OCI-LY7 (cell line): ENCODE data around the gene SHISAL2A. TPM values are rescaled to one million over a fixed set of nuclear protein-coding genes. Genes with fewer than 3 reads are reported as not detected.

Source experiments
- BruUV-seq: library from RNA; stranded (reverse); fragments of 400-500 nt; replicated peaks from 2 replicates; lab custom pipeline; 2021; lab: Mats Ljungman, UMichigan
- CTCF ChIA-PET: fragments of 300-600 bp; sonication (Branson Sonifier 250); formaldehyde crosslinking; loops from one replicate; lab custom pipeline; 2022; ENCODE audit warnings: antibody characterized with exemption; ENCODE audit not compliant: unreplicated experiment; lab: Charles Lee
- POLR2A ChIA-PET: fragments of 300-600 bp; sonication (Branson Sonifier 250); formaldehyde crosslinking; loops from one replicate; lab custom pipeline; 2022; ENCODE audit warnings: antibody characterized with exemption; lab: Charles Lee
- DNase-seq: peaks from one replicate; pipeline ENCODE4 v3.0.0-alpha.2; 2015; ENCODE audit warnings: low spot score
- H2AFZ ChIP-seq: fragments of 200-600 bp; sonication (generic), shearing (Covaris generic); 2 replicates; pipeline ENCODE4 v1.6.1; 2014; ENCODE audit warnings: mild to moderate bottlenecking, antibody characterized with exemption, low read length, moderate library complexity
- H3K27ac ChIP-seq: fragments of 200-600 bp; sonication (generic); 2 replicates; pipeline ENCODE4 v1.5.1; 2014; ENCODE audit warnings: mixed run types, low read depth, mild to moderate bottlenecking, moderate library complexity, low read length, inconsistent platforms; ENCODE audit not compliant: poor library complexity, severe bottlenecking
- H3K36me3 ChIP-seq: fragments of 200-600 bp; sonication (generic); 2 replicates; pipeline ENCODE4 v1.6.1; 2014; ENCODE audit warnings: mild to moderate bottlenecking, antibody characterized with exemption, low read length, moderate library complexity, mixed read lengths; ENCODE audit not compliant: insufficient read depth
- H3K4me1 ChIP-seq: fragments of 200-600 bp; sonication (generic); 2 replicates; pipeline ENCODE4 v1.5.1; 2014; ENCODE audit warnings: mild to moderate bottlenecking, low read length; ENCODE audit not compliant: insufficient read depth, poor library complexity, severe bottlenecking
- H3K4me2 ChIP-seq: fragments of 200-600 bp; sonication (generic); 2 replicates; pipeline ENCODE4 v1.6.1; 2014; ENCODE audit warnings: mild to moderate bottlenecking, low read length
- H3K4me3 ChIP-seq: fragments of 200-600 bp; sonication (generic); 2 replicates; pipeline ENCODE4 v1.5.1; 2014; ENCODE audit warnings: mild to moderate bottlenecking, low read depth, low read length; ENCODE audit not compliant: poor library complexity, severe bottlenecking
- H3K79me2 ChIP-seq: fragments of 200-600 bp; sonication (generic); 2 replicates; pipeline ENCODE4 v1.6.1; 2016; ENCODE audit warnings: low read depth, mild to moderate bottlenecking, low read length, moderate library complexity, mixed read lengths; ENCODE audit not compliant: insufficient read depth
- H3K9me2 ChIP-seq: fragments of 200-600 bp; sonication (generic); 2 replicates; pipeline ENCODE4 v1.6.1; 2016; ENCODE audit warnings: mild to moderate bottlenecking, low read length, mixed read lengths; ENCODE audit not compliant: insufficient read depth
- H3K9me3 ChIP-seq: fragments of 200-600 bp; sonication (generic); 2 replicates; pipeline ENCODE4 v1.6.1; 2014; ENCODE audit warnings: mild to moderate bottlenecking, mixed run types, low read length, mixed read lengths
- H4K20me1 ChIP-seq: fragments of 200-600 bp; sonication (generic); 2 replicates; pipeline ENCODE4 v1.6.1; 2014; ENCODE audit warnings: mild to moderate bottlenecking, antibody characterized with exemption, low read length, moderate library complexity, mixed read lengths; ENCODE audit not compliant: insufficient read depth
- EZH2phosphoT487 ChIP-seq: fragments of 200-600 bp; sonication (generic); IDR thresholded peaks from 2 replicates; pipeline ENCODE4 v1.6.1; 2018; ENCODE audit warnings: low read depth, borderline replicate concordance, mild to moderate bottlenecking, mixed run types, antibody characterized with exemption, low read length, moderate library complexity, mixed read lengths
- intact Hi-C: fragments of 100-400 bp; cut with micrococcal nuclease; formaldehyde crosslinking; loops from one replicate; pipeline ENCODE4 v1.10.0; 2022; ENCODE audit not compliant: unreplicated experiment
- total RNA-seq, 2 experiments: library from RNA; depleted of rRNA in 1 of 2; stranded (reverse); fragments of >200 nt in 1 of 2; shearing (Covaris generic) in 1 of 2; gene quantifications; 2 replicates each; pipeline ENCODE4 v1.2.3, GENCODE V29; 2014 to 2022
- TF ChIP-seq, protein P1 (sequence below): fragments of 200-600 bp; sonication (generic); conservative IDR thresholded peaks from 2 replicates; pipeline ENCODE4 v1.5.1; 2014; ENCODE audit warnings: mild to moderate bottlenecking, antibody characterized with exemption, low read length, moderate library complexity, mixed read lengths

SHISAL2A gene
- total RNA-seq, 2 experiments from 2014 or later, result 0.27 to 0.69 TPM

GRCh38 chr1:52693843-52694242, 60.9 kb downstream of the SHISAL2A start:
- intact Hi-C loops, result no loop called here
- no peak overlapping the region for H3K27ac ChIP-seq
- no peaks in the 10 kb centered on the region for H3K9me2 ChIP-seq
- POLR2A ChIA-PET, result interaction anchor here (0.5 to 1.0 kb wide), 2 partner anchors 38 to 140 kb away, joined by 3 to 4 read pairs; no protein-coding TSS in a partner anchor
- H3K79me2 ChIP-seq, result peaks cover 31% of the 10 kb centered on the region; the same call in 1 of the 2 replicates
- no peak overlapping the region for H3K4me3 ChIP-seq
- no peaks in the 10 kb centered on the region for H3K9me3 ChIP-seq
- no peak overlapping the region for H2AFZ ChIP-seq
- TF ChIP-seq, protein P1, sequence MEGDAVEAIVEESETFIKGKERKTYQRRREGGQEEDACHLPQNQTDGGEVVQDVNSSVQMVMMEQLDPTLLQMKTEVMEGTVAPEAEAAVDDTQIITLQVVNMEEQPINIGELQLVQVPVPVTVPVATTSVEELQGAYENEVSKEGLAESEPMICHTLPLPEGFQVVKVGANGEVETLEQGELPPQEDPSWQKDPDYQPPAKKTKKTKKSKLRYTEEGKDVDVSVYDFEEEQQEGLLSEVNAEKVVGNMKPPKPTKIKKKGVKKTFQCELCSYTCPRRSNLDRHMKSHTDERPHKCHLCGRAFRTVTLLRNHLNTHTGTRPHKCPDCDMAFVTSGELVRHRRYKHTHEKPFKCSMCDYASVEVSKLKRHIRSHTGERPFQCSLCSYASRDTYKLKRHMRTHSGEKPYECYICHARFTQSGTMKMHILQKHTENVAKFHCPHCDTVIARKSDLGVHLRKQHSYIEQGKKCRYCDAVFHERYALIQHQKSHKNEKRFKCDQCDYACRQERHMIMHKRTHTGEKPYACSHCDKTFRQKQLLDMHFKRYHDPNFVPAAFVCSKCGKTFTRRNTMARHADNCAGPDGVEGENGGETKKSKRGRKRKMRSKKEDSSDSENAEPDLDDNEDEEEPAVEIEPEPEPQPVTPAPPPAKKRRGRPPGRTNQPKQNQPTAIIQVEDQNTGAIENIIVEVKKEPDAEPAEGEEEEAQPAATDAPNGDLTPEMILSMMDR, result no peak
- TF ChIP-seq EZH2phosphoT487, result no peak
- no peak for DNase-seq
- TSS peak; percentile 39 for BruUV-seq
- H3K4me1 ChIP-seq, result peaks cover 9% of the 10 kb centered on the region
- H4K20me1 ChIP-seq, result no peaks in the 10 kb centered on the region
- peaks cover 56% of the 10 kb centered on the region for H3K36me3 ChIP-seq
- CTCF ChIA-PET, result no interaction called here
- no peak overlapping the region for H3K4me2 ChIP-seq

DNA sequence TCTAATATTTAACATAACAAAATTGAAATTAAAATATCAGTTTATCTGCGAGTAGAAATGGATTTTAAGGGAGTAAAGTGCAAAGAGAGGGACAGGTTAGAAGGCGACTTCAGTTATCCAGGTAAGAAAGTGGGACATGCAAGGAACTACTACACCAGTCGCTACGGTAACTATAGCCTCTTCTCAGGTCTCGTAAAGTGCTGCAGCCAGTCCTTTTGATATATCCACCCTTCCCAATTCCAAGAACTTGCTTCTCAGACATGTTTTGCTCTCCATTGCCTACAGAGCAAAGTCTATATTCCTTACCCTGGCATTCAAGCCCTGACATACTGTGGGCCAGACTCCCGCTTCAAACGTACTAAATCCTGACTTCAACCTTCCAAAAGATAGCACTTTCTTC, 62.7 kb downstream of the SHISAL2A start:
- no peak overlapping the region for H2AFZ ChIP-seq
- CTCF ChIA-PET, result no interaction called here
- H3K27ac ChIP-seq, result no peak overlapping the region
- no peak overlapping the region for H3K4me3 ChIP-seq
- H3K79me2 ChIP-seq, result peaks cover 31% of the 10 kb centered on the region; the same call in 1 of the 2 replicates
- intact Hi-C loops, result loop anchor here (5.0 kb wide), 1 partner anchor 502 kb away; the partner anchor contains the start of gene CPT2
- POLR2A ChIA-PET, result interaction anchor here (0.7 to 1.2 kb wide), 2 partner anchors 21 to 260 kb away, joined by 3 to 4 read pairs; no protein-coding TSS in a partner anchor
- H3K9me2 ChIP-seq, result no peaks in the 10 kb centered on the region
- no peaks in the 10 kb centered on the region for H4K20me1 ChIP-seq
- TSS peak; percentile 61 for BruUV-seq
- no peak for TF ChIP-seq EZH2phosphoT487
- TF ChIP-seq, protein P1, result no peak
- peaks cover 45% of the 10 kb centered on the region for H3K36me3 ChIP-seq
- DNase-seq, result no peak
- H3K4me2 ChIP-seq, result no peak overlapping the region
- H3K4me1 ChIP-seq, result peaks cover 9% of the 10 kb centered on the region
- no peaks in the 10 kb centered on the region for H3K9me3 ChIP-seq
